ENCODE data around the gene CDC37L1. TPM values are rescaled to one million over a fixed set of nuclear protein-coding genes. Genes with fewer than 3 reads are reported as not detected.

The CDC37L1 gene
- total RNA-seq, 2 donors from 2014 or later = 11.4 to 16.1 TPM

- peaks cover 5% of the 10 kb centered on the region for H3K36me3 ChIP-seq
These were observed 21.6 kb downstream of the CDC37L1 start for GRCh38 chr9:4700932-4701331.

GRCh38 chr9:4701526-4701925, 22.2 kb downstream of the CDC37L1 start:
- peaks cover 5% of the 10 kb centered on the region for H3K36me3 ChIP-seq
- intact Hi-C loops (cut with DNase I) = no loop called here
- no peak for TF ChIP-seq CTCF (IDR thresholded peaks at IDR 0.05)

More at GRCh38 chr9:4700932-4701331, 21.6 kb downstream of the CDC37L1 start:
- TF ChIP-seq CTCF (IDR thresholded peaks at IDR 0.05) = no peak
- no peak overlapping the region for H3K4me3 ChIP-seq
- intact Hi-C loops (cut with DNase I) = no loop called here
- H3K27me3 ChIP-seq = no peaks in the 10 kb centered on the region
- H3K27ac ChIP-seq = no peak overlapping the region
- no peaks in the 10 kb centered on the region for H3K9me3 ChIP-seq
- no peak overlapping the region for H3K9ac ChIP-seq (ENCODE audit: low read depth in 2 of 2, low read length in 2 of 2)
- no peak for DNase-seq
- H3K4me1 ChIP-seq = no peaks in the 10 kb centered on the region

GRCh38 chr9:4704129-4704528, 24.8 kb downstream of the CDC37L1 start:
- H3K27ac ChIP-seq = no peak overlapping the region
- TF ChIP-seq CTCF (IDR thresholded peaks at IDR 0.05) = no peak
- no peaks in the 10 kb centered on the region for H3K9me3 ChIP-seq
- no peak for DNase-seq
- no peak overlapping the region for H3K4me3 ChIP-seq
- no peaks in the 10 kb centered on the region for H3K4me1 ChIP-seq
- intact Hi-C loops (cut with DNase I) = no loop called here
- no peaks in the 10 kb centered on the region for H3K36me3 ChIP-seq
- H3K27me3 ChIP-seq = no peaks in the 10 kb centered on the region
- no peak overlapping the region for H3K9ac ChIP-seq (ENCODE audit: low read depth in 2 of 2, low read length in 2 of 2)

More at GRCh38 chr9:4701526-4701925, 22.2 kb downstream of the CDC37L1 start:
- Histone ChIP-seq H3K4me3 (no peak overlapping the region), H3K4me1 (no peaks in the 10 kb centered on the region), H3K27ac (no peak overlapping the region), H3K27me3 (no peaks in the 10 kb centered on the region), H3K9me3 (no peaks in the 10 kb centered on the region), H3K9ac (ENCODE audit: low read depth in 2 of 2, low read length in 2 of 2) (no peak overlapping the region)
- no peak for DNase-seq

- TF ChIP-seq CTCF (IDR thresholded peaks at IDR 0.05) = no peak
- no peak overlapping the region for H3K27ac ChIP-seq
- no peaks in the 10 kb centered on the region for H3K36me3 ChIP-seq
These were observed 26.7 kb downstream of the CDC37L1 start for GRCh38 chr9:4706021-4706420.

GRCh38 chr9:4706971-4707622, 27.7 kb downstream of the CDC37L1 start:
- DNase-seq = no peak
- TF ChIP-seq CTCF (IDR thresholded peaks at IDR 0.05) = no peak
- Histone ChIP-seq H3K36me3 (no peaks in the 10 kb centered on the region), H3K9ac (ENCODE audit: low read depth in 2 of 2, low read length in 2 of 2) (no peak overlapping the region), H3K4me1 (no peaks in the 10 kb centered on the region), H3K27me3 (no peaks in the 10 kb centered on the region), H3K9me3 (no peaks in the 10 kb centered on the region), H3K4me3 (no peak overlapping the region), H3K27ac (no peak overlapping the region)
- intact Hi-C loops (cut with DNase I) = no loop called here

More at GRCh38 chr9:4706021-4706420, 26.7 kb downstream of the CDC37L1 start:
- H3K4me3 ChIP-seq = no peak overlapping the region
- no peaks in the 10 kb centered on the region for H3K4me1 ChIP-seq
- no peaks in the 10 kb centered on the region for H3K9me3 ChIP-seq
- intact Hi-C loops (cut with DNase I) = no loop called here
- no peaks in the 10 kb centered on the region for H3K27me3 ChIP-seq
- H3K9ac ChIP-seq (ENCODE audit: low read depth in 2 of 2, low read length in 2 of 2) = no peak overlapping the region
- DNase-seq = no peak

All from colonic mucosa (tissue), 4 donors.